ENCODE measurements around the gene TNFRSF14.

The TNFRSF14 gene

DNA sequence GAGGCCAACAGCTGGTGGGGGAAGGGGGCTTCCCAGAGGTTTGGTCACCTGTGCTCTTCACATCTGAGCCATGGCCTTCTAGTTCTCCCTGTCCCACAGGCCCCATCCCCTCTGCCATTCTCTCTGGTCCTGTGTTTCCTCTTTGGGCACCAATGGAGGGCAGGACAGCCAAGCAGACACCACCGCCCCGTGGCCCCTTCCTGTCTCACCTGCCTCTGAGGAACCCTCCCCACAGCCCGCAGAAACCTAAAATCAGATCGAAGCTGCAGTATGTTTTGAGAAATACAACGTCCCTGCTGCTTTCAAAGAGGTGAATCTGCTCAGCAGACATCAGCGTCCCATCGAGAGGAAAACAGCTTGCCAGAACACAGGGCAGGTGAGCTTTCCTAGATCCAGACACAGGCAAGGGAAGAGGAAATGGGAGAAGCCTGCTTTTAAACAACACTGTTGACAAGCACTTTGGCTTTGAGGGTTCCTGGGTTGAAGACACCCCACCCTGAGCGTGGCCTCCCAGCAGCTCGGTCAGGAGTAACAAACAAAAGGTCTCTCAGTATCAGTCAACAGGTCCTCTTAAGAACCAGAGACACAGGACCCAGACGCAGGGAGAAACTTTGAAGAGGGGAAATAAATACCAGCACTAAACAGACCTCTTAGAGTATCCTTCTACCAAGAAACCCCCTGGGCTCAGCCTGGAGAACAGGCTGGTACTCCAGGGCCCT lies 32.1 kb upstream of the TNFRSF14 start:
- DNase-seq = peak in 1 of 2 experiments; percentile 56

DNA sequence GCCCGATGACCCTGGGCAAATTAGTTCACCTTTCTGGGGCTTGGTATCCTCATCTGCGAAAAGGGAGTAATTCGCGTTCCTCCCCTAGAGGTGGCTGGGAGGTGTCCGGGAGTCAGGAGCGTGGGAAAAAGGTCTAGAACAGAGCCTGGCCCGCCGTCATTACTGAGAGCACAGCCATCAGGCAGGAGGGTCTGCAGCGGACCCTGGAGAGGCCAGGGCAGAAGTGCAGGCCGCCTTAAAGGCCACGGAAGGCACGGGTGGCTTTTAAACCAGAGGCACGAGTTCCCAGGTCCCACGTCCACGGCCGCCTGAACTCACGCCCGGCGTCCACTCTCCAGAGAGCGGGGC lies 30.6 kb upstream of the TNFRSF14 start:
- peak in 1 of 2 experiments; percentile 37 for DNase-seq

DNA sequence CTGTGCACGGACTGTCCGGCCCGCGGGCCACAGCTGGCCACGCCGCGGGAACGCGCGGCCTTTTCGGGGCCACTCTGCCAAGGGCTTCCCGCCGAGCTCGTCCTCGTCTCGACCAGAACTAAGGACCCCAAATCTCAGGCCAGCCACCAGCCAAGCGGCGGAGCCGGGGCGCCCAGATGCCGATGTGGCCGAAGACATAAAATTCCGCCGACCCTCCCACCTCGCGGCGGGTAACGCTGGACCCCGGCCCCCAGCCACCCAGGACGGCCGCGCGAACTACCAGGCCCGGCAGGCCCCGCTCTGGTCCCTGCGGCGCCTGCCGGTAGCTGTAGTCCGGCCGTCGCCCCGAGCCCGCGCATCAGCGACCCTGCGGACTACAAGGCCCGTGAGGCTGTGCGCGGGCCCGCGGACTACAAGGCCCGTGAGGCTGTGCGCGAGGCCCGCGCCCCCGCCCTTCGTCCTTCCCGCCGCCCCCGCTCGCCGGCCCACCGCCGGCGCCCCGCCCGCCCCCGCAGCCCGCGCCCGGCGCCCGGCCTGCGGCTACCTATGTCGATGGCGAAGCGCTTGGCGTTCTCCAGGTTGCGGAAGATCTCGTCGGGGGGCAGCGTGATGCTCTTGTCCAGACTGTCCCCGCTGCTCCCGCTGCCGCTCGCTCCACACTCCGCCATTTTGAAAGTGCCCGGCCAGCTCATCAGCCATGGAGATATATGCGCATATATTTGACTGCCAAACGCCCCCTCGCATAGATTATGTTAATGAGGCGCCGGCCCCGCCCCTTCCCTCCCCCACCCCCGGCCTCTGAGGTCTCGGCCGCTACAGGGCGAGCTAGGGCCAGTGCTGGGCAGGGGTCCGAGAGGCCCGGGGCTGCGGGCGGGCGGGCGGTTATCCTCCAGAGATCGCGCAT lies 30.0 kb upstream of the TNFRSF14 start, which contains the start of gene PANK4:
Gene PANK4, minus strand, starts transcription at position 677 of the 904 bp plus-strand sequence. Its CDS starts 9 bp downstream, at position 668.
- DNase-seq = peak; percentile 91

DNA sequence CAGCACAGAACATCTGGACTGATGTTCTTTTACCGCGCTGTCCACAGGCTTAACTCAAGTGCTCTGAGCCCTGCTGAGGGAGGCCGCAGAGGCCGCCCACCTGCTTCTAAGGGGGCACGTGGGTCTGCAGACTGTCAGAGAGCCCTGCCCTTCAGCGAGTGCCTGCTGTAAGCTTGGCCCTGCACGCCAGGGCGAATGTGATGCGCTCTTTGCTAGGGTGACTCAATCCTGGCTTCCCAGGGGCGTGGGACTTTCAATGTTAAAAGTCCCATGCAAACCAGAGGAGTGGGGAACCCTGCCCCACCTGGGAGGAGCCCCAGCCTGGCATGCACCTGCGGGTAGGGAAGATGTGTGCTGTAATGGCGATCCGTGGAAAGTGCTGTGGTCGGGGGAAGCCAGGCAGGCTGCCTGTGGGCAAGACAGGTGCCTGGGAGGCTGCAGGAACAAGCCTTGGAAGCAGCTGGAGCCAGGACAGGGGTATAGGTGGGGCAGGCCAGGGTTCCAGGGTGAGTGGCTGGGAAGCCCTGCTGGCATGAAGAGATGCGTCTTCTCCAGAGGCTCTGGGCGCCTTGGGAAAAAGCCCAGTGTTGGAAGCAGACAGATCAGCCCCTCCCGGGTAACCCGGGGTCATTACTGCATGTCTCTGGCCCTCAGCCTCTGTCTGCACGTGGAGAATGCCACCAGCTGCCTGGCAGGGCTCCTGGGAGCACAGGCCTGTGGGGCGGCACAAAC lies 29.2 kb upstream of the TNFRSF14 start:
- peak; percentile 80 to 84 for DNase-seq

DNA sequence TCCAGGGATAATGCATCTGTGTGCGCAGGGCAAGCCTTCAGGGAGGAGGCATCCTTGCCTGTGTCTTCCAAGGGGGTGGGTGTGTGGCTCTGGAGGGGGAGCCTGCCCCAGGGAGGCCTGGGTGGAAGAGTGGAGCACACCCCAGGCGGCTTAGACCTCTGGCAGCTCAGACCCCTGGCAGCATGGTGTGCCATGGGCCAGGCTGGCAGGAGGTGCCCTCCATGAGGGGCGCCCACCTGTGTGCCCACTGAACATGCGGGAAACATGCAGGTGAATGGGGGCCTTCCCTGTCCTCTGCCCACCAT lies 28.7 kb upstream of the TNFRSF14 start:
- DNase-seq = no peak

DNA sequence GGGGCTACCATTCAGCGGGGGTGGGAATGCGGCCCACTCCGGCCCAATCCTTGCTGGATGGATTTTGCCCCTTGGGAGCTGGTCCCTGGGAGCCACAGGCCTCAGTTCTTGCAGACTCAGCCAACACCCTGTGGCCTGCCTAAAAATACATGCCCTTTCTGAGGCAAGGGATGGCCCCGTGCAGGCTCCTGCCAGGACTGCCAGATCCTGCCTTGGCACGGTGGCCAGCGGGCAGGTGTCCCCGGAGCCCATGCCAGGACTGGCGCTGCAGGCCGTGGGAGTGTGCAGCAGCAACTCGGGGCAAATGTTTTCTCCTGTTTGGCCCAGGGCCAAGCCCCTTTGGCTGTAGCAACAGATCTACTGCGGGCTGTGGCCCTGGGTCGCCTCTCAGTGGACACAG lies 28.2 kb upstream of the TNFRSF14 start:
- DNase-seq = no peak

DNA sequence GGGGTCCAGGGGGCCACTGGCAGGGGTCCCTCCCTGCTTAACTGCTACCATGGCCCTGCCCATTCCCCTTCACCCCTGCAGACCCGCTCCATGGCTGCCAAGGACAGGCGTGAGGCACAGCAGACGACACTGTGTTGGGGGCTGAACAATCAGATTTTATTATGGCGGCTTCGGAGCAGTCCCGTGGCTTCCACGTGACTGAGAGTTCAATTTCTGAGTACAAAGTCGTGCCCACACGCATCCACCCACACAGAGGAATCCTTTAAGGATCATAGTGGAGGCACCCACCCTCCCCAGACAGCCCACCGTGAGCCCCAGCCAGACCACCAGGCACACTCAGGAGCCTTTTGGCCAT lies 27.6 kb upstream of the TNFRSF14 start:
- DNase-seq = no peak

DNA sequence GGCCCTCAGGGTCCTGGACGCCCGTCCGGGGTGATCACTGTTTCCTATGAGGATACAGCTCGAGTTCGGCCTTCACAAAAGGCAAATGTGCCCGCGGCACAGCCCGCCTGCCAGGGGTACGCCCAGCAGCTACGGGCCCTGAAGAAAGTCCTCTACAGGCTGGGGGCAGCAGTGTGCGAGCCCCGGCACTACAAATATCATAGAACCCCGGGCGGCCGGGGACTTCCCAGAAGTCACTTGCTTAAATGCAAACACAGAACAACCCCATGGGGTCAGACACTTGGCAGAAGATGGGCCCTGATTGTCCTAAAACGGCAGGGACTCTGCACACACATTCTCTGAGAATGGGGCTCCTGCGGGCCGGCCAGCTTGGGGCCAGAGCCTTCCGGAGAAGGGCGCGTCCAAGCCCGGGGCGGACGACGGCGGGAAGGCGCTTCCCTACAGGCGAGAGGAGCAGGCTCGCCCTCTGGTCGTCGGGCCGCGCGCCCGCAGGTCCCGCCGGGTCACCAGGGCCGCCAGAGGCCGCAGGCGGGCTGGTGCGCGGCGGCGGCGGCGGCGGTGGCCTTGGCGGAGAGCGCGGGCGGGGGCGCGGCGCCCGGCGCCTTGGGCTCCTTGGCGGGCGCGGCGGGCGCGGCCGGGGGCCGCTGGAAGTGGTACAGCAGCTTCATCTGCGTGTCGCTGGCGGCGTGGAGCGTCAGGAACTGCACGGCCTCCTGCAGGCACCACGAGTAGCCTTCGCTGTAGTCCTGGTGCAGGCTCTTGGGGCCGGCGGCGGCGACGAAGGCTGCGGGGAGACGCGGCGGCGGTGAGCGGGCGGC lies 27.0 kb upstream of the TNFRSF14 start:
- peak; percentile 53 to 55 for DNase-seq

DNA sequence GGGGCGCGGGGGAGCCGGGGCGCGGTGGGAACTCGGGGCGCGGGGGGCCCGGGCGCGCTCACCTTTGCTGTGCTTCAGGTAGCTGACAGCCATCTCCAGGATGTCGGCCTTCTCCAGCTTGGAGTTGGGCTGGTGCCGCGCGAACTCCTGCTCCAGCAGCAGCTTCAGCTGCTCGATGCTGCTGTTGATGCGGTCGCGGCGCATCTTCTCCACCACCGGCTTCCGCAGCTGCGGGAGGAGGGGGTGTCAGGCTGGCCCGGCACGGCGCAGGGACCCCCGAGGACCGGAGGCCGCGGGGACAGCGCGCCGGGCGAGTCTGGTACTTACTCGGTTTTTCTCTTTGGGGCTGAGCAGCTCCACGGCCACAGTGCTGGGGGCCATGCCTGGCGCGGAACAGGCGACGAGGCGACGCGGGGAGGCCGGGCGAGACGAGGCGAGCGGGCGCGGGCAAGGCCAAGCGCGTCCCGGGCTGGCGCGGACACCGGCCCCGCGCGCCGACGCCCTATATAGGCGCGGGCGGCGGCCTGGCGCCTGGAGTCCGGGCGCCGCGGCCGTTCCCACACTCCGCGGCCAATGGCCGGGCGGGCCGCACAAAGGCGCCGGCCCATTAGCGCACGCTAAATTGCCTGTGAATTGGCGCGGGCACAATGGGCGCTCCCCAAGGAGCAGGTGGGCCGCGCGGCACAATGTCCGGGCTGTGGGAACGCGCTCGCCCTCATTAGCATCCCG lies 26.2 kb upstream of the TNFRSF14 start, which contains the start of gene HES5:
Gene HES5, minus strand, starts transcription at position 480 of the 729 bp plus-strand sequence. Its CDS starts 99 bp downstream, at position 381.
- peak; percentile 39 to 46 for DNase-seq

DNA sequence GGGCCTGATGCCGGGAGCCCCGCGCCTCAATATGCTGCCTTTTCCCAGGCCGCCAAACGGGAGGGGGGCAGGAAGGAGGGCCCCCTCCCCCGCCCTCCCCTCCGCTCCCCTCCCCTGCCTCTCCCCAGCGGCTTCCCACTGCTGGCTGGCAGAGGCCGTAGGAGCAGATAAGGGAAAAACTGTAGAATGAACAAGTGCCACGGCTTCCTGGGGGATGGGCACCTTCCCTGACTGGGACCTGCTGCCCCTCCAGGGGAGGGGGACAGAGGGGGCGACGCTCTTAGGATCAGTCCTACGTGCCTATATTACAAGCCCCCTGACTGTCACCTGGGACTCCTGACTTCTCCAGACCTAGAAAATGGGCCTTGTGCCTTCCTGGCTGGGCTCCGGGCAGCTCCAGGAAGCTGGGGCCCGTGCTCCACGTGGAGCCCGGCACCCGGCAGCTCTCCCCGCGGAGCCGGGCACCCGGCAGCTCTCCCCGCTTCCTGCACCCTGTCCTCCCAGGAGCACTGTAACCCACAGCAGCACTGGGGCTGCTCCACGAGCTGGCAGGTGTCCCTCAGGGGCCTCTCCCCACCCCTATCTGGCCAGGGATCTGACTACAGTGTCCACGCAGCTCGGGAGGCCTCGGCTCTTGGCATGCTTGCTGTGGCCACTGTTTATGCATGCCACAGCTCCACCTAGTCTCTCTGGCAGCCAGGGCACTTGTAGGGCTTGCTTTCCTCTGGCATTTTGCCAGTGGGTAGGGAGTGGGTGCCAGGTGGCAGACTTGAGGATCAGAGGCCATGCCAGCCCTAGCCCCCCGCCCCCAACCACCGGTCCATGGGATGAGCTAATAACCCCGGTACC lies 25.4 kb upstream of the TNFRSF14 start:
- DNase-seq = peak in 1 of 2 experiments; percentile 31

DNA sequence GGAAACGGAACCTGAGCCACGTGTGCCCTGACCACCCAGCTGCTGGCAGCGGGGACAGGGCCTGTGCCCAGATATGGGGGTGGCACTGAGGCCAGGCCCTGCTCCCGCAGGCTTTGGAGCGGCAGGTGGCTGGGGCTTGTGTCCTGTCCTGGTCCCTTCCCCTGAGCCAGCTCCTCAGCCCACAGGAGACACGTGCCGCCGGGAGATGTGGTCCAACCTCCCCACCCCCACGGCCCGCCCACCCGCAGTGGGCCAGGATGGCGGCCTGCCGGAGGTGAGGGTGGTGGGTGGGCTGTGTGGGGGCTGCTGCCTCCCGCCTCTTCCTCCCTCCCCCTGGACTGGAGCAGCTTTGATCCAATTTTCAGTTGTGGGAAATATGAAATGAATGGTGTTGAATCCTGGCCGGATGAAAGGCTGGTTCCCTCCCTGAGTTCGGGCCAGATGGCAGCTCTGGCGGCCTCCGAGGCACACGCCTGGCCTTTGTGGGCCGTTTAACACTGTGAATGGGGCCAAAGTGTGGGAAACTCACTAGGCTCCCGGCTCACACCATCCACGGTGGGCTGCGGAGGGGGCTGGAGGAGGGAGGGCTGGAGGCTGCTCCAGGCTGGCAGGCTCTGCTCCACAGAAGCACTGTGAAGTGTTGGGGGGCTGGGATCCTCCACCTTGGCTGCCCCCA lies 23.5 kb upstream of the TNFRSF14 start:
- no peak for DNase-seq

DNA sequence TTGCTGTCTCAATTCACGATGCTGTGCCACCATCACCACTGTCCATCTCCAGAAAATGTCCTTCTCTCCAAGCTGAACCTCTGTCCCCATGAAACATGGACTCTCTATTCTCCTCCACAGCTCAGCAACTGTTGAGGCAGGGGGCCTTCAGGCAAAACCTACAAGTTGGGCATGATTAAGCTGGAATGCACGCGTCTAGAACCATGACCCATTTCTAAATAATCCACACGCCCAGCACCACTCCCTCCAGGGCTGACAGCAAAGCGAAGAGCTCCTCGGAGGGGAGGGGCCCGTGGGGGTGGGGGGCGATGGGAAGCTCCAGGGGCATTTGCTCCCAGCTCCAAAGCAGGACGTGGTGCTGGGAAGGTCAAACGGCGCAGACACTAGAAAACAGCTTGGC lies 22.8 kb upstream of the TNFRSF14 start:
- no peak for DNase-seq

DNA sequence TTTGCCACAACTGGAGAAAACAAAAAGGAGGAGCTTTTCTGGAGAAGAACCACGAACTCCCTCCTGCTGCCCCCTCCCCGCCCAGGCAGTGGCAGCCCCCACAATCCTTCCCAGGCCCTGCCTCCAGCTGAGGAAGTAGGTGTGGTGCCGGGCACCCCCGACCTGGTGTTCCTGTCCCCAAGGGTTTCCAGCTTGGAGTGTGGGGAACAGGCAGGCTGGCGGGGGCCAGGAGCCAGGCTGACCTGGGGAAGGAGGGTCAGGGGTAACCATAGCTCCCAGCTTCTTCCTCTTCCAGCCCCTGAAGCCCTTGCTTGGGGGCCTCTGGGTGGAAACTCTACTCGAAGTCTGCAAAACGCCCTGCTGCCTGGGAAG lies 21.9 kb upstream of the TNFRSF14 start:
- DNase-seq = no peak

DNA sequence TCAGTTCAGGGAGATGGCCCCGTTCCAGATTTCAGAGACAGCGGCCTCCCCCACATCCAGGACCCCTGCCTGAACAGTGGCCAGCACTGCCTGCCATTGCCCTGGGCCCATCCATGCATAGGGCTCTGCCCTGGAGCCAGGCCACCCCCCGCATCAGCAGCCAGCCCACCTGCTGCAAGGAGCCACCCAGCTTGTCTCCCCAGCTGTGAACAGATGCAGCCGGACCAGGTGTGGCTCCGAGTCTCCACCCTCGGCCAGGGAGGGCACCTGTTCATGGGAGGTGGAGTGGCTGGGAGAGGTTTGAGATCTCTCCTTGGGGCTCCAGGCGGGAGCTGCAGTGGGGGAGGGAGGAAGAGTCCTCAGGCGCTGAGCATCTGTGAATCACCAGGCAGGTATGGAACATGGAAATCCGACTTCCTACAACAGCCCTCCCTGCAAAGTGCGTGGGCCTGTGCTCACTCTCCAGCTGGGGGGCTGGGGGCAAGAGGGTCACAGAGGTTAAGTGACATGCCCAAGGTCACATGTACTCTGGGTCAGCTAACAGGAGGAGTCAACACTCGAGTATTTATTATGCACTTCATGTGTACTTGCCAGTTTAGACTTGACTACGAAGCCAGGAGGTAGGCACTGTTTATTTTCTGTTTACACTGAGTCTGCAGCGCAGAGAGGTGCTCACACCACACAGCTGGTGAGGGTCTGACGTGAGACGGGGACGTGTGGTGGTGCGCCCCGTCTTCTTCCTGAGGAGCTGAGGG lies 21.3 kb upstream of the TNFRSF14 start:
- no peak for DNase-seq

DNA sequence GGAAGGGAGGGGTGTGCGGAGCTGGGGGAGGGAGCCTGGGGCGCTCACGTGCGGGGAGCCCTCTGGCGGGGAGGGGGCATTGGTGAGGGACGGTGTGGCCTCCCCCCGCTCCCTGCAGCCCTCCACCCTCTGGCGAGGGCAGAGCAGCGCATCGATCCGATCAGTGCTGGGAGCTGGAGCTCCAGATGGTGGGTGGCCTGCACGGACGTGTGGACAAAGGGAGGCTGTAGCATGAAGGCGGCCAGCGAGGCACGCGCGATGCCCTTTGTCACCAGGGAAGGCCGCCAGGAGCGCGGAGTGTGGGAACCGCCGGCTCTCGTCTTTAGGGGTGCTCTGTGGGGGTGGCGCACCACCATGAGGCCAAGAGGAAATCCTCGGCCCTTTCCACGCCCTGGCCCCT lies 20.7 kb upstream of the TNFRSF14 start:
- DNase-seq = no peak

DNA sequence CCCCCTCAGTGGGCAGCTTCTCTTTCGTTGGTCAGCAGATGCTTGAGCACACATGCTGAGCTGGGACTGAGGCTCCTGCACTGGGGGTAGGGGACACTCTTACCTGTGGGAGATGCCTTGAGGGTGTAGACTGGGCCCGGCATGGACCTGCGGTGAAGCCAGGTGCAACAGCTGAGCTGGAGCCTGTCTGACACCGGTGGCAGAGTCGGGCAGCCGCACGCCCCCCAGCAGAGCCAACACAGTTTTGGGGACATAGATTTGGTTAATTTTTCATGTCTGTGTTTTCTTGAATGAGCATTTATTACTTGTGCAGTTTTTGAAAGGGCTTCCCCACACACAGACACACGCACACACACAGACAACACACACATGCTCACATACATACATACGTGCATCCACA lies 20.2 kb upstream of the TNFRSF14 start:
- DNase-seq = no peak

DNA sequence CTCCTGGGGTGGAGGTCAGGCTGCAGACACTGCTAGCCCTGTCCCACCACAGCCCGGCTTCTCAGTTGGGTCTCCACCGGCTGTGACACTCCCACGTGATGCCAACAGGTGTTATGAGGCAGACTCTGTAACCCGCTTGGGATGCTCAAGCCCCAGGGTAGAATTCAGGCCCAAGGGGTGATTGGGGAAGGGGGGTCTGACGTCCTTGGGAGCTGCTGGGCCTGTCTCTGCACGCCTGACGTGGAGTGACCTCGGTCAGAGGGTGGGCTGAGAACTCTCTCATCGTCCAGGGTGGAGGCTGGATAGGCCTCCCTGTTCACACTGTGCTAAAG lies 18.4 kb upstream of the TNFRSF14 start:
- no peak for DNase-seq

DNA sequence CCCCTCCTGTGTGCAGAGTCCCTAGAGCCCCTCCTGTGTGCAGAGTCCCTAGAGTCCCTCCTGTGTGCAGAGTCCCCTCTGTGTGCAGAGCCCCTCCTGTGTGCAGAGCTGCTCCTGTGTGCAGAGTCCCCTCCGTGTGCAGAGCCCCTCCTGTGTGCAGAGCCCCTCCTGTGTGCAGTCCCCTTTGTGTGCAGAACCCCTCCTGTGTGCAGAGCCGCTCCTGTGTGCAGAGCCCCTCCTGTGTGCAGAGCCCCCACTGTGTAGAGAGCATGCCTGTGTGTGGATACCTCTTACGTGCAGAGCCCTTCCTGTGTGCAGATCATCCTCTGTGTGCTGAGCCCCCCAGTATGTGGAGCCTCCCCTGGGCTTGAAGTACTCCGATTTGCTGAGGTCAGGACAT lies 17.8 kb upstream of the TNFRSF14 start:
- no peak for DNase-seq

DNA sequence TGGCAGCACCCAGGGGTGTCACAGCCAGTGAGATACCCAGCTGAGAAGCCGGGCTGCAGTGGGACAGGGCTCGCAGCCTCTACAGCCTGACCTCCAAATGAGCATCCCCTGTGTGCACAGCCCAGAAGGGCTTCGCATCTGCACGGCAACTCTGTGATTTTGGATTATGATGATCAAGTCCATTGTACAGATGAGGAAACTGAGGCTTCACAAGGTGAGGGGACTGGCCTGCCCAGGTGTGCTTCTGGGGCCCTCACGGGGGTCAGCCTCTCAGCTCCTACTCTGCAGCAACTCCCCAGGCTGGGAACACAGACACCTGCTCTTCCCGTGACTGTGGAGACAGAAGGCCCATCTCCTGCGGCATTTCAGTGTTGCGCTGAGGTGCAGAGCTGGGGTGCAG lies 17.3 kb upstream of the TNFRSF14 start:
- no peak for DNase-seq
